HG03095 (cell line): ENCODE results near the gene CRIM1.

ENCODE experiments used
- ATAC-seq: cut with Tn5 transposase; IDR thresholded peaks from one replicate; pipeline ENCODE4 v1.9.1; 2021; ENCODE audit warnings: moderate library complexity; ENCODE audit not compliant: unreplicated experiment

Gene CRIM1

DNA sequence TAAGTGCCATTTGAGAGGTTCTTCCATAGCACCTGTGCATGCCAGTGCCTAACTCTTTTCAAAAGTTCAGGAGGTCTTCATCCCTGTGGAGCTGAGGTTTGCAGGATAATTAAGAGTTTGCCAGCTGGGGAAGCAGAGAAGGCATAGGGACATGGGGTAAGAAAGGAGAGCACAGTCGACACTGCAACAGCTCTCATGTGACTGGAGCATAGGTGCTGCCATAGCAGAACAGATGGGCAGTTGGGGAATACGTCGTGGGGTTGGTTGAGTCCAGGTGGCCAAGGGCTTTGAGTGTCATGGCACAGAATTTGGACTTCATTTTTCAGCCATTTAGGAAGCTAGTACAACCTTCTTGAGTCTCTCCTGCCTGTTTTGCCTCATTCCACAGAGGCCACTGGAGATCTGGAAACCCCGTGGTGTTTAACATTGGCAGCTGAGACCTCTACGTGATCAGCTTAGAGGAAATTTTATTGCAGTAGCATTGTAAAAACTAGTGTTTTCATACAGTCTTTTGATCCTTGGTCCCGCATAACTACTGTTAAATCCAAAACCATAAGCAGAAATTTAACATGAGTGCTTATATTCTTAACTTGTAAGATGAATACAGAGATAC is 65.1 kb downstream of the CRIM1 start:
- ATAC-seq, result no peak

DNA sequence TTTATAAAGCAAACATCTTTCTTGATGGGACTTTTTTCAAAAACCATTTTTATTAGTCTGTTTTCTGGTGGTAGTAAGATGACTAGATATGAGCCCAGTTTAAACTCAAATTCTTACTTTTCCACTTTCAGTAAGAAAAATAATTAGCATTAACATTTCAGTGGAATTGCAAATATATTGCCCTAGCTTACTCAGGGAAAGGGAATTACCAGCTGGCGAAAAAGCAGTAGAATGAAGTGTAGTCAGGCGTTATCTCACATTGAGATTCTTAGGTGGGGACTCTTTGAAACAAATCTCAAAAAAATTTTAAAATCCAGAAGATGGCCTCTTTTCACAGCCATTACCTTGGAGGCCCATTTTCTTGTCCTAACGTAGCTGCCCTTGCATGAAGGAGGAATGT is 65.8 kb downstream of the CRIM1 start:
- no peak for ATAC-seq

DNA sequence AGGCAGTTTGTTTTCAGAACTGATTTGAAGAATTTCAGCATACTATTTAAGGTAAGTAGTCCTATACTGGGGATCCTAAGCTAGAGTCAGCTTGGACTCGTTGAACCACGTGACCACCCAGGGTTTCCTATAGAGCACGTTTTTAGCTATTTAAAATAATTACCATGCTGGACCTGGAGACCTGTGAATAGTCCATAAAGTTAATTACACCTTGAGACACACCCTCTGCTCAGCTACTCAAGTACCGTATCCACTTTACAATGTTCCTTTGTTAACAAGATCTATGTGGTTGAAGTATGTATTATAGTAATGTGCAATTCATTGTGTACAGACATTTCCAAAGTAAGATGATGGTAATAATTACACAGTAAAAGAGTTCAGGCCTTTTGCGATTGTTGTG is 67.6 kb downstream of the CRIM1 start:
- ATAC-seq, result no peak

DNA sequence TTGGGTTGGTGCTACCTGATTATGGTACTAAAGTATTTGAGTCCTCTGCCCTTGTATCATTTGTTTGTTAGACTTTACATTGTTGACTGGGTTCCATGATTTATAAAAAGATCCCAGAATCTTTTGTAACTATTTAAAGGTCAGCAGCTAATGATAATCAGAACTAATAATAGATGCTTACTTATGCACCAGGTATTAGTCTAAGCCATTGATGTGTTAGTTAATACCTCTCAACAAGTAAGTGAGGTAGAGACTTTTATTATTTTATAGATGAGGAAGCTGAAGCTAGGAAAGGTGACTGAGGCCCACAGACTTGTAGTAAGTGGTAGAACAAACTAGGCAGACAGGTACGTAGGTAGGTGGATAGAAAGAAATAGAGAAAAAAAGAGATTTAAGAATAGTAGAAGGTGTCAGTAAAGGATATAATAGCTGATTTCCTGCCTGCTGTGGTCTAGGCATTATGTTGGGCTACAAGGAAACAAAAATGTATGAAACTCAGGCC is 68.1 kb downstream of the CRIM1 start:
- no peak for ATAC-seq

DNA sequence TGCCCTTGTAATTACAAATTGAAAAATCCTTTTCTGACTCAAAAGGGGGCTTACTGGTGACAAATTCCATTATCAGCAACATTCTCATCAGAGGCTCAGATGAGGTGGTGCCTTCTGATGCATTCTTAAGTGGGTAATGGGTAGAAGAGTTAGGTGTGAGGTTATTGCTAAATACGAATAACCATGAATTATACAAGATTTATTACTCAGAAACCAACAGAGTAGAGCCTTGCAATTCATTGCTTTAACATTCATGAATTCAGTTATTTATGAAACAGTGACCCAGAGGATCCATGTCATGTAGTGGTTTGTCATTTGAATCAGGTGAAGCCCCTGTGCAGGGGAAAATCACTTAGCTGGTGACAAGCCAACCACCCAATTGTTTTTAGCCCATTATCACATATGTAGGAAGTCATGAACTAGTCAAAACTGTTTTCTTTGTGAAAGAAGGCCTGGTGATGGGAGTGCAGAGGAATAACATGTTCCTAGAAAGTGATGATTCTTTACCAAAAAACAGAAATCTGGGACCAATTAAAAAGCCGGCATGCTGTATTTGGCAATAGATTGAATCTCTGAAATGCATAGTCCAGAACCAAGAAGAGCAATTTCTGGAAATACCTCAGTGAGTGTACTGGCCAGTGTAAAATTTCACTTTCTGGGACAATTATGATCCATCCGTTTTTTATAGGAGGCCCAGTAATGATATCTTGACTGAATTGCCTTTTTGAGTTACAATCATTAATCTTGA is 70.2 kb downstream of the CRIM1 start:
- ATAC-seq, result no peak

DNA sequence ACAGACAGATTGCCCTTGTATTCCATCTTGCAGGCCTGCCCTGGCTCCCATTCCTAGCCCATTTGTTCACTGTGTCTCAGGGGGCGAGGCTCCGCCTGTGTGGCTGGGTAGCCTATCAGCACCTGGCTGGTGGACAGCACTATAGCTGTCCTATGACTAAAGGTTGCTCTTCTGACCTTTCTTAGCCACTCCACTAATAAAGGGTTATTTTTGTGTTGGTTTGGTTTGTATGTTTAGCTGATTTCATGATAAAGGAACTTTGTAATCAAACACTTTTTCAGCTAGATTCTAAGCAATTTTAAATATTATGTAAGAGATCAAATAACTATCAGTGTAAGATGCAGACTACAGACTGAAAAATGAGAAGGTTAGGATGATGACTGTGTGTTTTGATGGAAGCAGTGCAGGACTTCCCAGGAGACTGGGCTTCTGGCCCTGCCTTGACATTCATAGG is 72.2 kb downstream of the CRIM1 start:
- no peak for ATAC-seq

DNA sequence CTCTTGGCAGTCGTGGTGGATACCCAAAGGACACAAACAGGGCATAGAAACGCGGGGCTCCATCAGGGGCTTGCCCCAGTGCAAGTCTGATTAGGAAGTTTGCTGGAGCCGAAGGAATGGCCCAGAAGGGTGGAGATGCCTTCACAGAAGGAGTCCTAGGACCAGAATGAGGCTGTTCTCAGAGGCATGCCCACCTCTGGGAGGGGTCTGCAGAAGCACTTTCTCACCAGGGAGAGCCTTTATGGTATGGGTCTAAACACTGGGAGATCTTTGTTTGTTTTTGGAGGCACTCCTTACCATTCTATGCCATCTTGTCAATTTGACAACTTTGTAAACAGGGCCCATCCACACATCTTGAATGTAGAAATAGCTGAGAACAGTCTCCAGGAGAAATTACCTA is 75.0 kb downstream of the CRIM1 start:
- ATAC-seq, result no peak

- no peak for ATAC-seq
Observed at GRCh38 chr2:36432479-36432878, 76.9 kb downstream of the CRIM1 start.

- no peak for ATAC-seq
Observed at GRCh38 chr2:36433311-36434217, 78.0 kb downstream of the CRIM1 start.

GRCh38 chr2:36438449-36438977 is 82.9 kb downstream of the CRIM1 start:
- ATAC-seq, result no peak

DNA sequence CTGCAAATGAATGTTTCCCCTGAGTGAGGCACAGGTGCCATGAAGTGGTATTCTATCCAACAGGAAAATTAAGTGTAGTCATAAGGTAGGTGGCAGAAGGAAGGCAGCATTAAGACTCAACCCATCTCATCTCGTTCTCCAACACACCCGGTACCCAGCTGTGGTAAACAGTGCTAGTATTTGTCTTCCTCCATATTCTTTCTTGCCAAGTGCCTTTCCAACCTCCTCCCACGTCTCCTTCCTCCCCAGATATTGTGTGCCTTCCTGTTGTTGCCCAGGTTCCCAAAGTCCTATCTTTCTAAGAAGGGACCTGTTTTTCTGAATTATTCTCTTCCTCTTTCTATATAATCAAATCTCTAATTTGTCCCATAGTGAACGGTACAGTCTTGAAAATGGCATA is 83.5 kb downstream of the CRIM1 start:
- ATAC-seq, result no peak

DNA sequence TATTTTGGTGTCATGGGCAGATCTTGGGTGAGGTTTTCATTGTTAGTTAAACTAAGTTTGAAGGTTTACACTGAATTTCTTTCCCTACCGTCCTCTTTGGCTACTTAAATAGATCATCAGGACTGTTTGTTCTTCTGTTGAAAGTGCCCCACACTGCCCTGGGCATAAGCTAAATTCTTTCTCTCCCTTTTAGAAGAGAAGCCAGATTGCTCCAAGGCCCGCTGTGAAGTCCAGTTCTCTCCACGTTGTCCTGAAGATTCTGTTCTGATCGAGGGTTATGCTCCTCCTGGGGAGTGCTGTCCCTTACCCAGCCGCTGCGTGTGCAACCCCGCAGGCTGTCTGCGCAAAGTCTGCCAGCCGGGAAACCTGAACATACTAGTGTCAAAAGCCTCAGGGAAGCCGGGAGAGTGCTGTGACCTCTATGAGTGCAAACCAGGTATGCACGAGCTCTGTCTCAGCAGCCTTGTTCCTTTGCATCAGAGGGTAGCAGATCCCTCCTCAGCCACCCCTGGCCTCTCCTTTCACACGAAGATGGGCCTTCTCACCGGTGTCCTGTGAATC is 85.6 kb downstream of the CRIM1 start:
- ATAC-seq, result no peak

GRCh38 chr2:36441816-36442215 is 86.2 kb downstream of the CRIM1 start:
- ATAC-seq, result no peak

DNA sequence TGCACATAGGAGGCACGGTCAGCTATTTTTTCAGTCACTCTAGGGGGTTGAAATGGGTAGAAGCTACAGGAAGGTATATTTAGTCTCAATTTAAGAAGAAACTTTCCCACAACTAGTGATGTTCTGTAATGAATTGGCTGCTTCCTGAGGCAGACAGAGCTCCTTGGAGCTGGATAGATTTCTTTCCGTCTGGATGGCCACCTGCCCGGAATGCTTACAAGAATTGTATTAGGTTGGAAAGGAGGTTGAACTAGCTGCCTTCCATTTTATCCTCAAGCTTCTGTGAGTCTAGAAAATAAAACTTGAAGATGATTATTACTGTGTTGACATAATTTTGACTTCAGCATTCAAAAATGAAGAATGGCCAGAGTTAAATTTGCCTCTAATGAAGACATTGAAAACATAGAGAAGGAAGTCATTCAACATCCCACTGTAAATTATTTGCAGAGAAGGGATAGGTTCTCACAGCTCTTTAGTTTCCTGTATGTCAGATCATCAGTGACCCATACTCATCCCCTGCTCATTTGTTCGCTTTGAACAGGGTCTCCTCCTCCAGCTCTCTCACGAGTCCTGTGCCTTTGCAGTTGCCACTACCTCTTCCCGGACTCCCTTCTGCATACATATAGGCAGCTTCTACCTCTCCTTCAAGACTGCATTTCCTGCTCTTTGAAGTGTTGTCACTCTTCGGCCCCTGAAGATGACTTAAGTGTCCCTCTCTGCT is 88.8 kb downstream of the CRIM1 start:
- ATAC-seq, result no peak

DNA sequence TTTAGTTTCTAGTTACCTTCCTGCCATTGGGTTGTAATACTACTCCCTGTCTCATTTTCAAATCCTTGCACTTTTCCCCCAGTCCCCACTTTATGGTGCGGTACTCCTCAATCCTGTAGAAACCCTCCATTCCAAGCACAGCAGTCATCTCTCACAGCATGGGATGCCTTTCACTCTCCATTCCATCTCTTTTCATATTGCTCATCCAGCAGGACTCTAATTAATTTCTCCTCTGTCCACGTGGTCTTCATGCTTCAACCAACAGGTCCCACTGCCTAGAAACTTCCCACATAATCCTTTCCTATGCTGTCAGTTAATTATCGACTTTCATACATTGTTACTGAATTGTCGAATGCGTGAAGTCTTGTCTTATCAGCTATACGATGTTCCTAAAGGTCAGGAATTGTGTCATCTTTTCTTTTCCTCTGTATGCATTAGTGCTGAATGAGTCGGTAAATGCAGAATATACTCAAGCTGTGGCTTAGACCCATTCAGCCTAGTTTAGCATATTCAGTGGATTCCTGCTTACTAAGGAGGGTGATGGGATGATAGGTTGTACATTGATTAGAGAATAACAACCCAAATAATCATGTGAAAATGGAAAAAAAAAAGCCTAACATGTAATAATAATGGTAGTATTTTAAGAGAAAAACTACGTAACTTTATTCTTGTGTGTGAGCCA is 89.7 kb downstream of the CRIM1 start:
- ATAC-seq, result no peak

DNA sequence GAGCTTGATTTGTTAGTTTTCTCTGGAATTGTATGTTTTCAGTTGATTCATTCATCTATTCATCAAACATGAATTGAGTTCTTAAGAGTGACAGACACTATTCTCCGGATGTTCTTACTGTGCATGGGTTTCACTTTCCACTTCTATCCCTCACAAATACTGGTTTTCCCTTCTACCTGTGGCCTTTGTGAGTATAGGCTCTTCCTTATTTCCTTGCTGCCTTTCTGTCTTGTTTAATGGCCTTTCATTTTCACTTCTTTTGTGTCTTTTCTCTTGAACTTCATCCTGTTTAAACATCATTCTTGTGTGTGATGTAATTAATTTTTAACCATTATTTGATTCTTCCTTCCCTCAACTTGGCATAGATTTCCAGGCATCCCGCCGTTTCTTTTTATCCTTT is 90.7 kb downstream of the CRIM1 start:
- ATAC-seq, result no peak

- ATAC-seq, result no peak
Observed at GRCh38 chr2:36449213-36449612, 93.6 kb downstream of the CRIM1 start.

GRCh38 chr2:36449943-36450392 is 94.4 kb downstream of the CRIM1 start:
- no peak for ATAC-seq

DNA sequence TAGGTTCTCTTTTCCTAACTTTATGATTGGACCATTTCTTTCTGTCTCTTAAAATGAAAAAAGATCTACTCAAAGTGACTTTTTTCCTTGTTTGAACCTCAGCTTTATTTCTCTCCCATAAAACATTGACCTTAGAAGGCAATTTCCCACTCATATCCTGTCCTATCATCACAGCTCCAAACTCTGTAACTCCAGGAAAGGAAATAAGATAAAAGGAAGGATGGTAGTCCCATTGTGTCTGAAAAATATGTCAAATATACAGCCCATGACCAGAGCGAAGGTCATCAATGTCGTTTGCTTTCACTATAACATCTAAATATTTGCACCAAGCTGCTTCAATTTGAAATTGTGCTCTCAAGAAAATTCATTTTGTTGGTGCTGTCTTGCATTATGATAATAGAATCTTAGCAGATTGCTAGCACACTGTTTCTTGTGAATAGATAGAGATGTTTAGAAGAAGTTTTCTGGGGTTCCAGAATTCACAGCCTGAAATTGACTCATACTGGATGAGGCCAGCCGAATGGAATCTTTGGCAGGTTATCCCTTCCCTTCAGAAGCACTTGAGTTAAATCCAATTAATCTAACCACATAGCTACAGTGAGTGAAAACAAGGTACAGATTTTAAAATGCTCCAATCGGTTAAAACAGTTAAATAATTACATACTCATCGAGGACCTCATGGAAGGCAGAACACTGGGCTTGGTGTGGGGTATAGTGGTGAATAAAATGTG is 95.1 kb downstream of the CRIM1 start:
- no peak for ATAC-seq
